Neural progenitor cell (in vitro differentiated cells): ENCODE measurements around the gene SLC9A3. TPM values are rescaled to one million over a fixed set of nuclear protein-coding genes. Genes with fewer than 3 reads are reported as not detected.

Experiments
- DNase-seq: peaks from one replicate; pipeline ENCODE4 v3.0.0-alpha.2; 2016; ENCODE audit warnings: low spot score
- H2AFZ ChIP-seq: fragments of 200-600 bp; sonication (generic); replicated peaks from 2 replicates; pipeline ENCODE4 v1.6.1; 2016; ENCODE audit warnings: antibody characterized with exemption
- H3F3A ChIP-seq: fragments of 200-600 bp; sonication (generic); 2 replicates; pipeline ENCODE4 v1.6.1; 2016; ENCODE audit warnings: antibody characterized with exemption, low read depth
- H3K27ac ChIP-seq: fragments of 200-600 bp; sonication (generic); 2 replicates; pipeline ENCODE4 v1.5.1; 2016; ENCODE audit warnings: mild to moderate bottlenecking
- H3K27me3 ChIP-seq: fragments of 200-600 bp; sonication (generic); 2 replicates; pipeline ENCODE4 v1.6.1; 2016; ENCODE audit warnings: mild to moderate bottlenecking, moderate library complexity
- H3K36me3 ChIP-seq: fragments of 200-600 bp; sonication (generic); 2 replicates; pipeline ENCODE4 v1.5.1; 2016
- H3K4me1 ChIP-seq: fragments of 200-600 bp; sonication (generic); 2 replicates; pipeline ENCODE4 v1.6.1; 2016; ENCODE audit warnings: mixed run types
- H3K4me2 ChIP-seq: fragments of 200-600 bp; sonication (generic); 2 replicates; pipeline ENCODE4 v1.6.1; 2016
- H3K4me3 ChIP-seq: fragments of 200-600 bp; sonication (generic); 2 replicates; pipeline ENCODE4 v1.5.1; 2016
- H3K79me2 ChIP-seq: fragments of 200-600 bp; sonication (generic); 2 replicates; pipeline ENCODE4 v1.6.1; 2016; ENCODE audit warnings: low read depth
- H3K9ac ChIP-seq: fragments of 200-600 bp; sonication (generic); 2 replicates; pipeline ENCODE4 v1.6.1; 2016
- H3K9me3 ChIP-seq: fragments of 200-600 bp; sonication (generic); 2 replicates; pipeline ENCODE4 v1.5.1; 2016; ENCODE audit warnings: low read depth
- H4K20me1 ChIP-seq: fragments of 200-600 bp; sonication (generic); 2 replicates; pipeline ENCODE4 v1.6.1; 2016; ENCODE audit warnings: low read depth
- H3K27ac Mint-ChIP-seq: 3 replicates; pipeline ENCODE4 v1.8.0; 2021; ENCODE audit warnings: mixed read lengths
- H3K27me3 Mint-ChIP-seq: 2 replicates; pipeline ENCODE4 v1.8.0; 2022; ENCODE audit warnings: low read depth, mild to moderate bottlenecking, inconsistent platforms, moderate library complexity, mixed read lengths; ENCODE audit not compliant: insufficient read depth
- H3K36me3 Mint-ChIP-seq: 3 replicates; pipeline ENCODE4 v1.8.0; 2021; ENCODE audit warnings: mixed read lengths
- H3K4me1 Mint-ChIP-seq: 3 replicates; pipeline ENCODE4 v1.8.0; 2021; ENCODE audit warnings: mixed read lengths
- H3K4me3 Mint-ChIP-seq: 3 replicates; pipeline ENCODE4 v1.8.0; 2021; ENCODE audit warnings: mild to moderate bottlenecking, moderate library complexity, mixed read lengths
- H3K9me3 Mint-ChIP-seq: 3 replicates; pipeline ENCODE4 v1.8.0; 2020; ENCODE audit warnings: mixed read lengths
- CTCF ChIP-seq: fragments of 200-600 bp; sonication (generic); IDR thresholded peaks from 2 replicates; pipeline ENCODE4 v1.5.1; 2017; ENCODE audit warnings: antibody characterized with exemption, mild to moderate bottlenecking
- EZH2 ChIP-seq: fragments of 200-600 bp; sonication (generic); IDR thresholded peaks from 2 replicates; pipeline ENCODE4 v1.6.1; 2017; ENCODE audit warnings: antibody characterized with exemption, mild to moderate bottlenecking, moderate library complexity
- EZH2phosphoT487 ChIP-seq: fragments of 200-600 bp; sonication (generic); IDR thresholded peaks from 2 replicates; pipeline ENCODE4 v1.6.1; 2017; ENCODE audit warnings: antibody characterized with exemption
- total RNA-seq: library from RNA; depleted of rRNA; stranded (reverse); fragments of >200 nt; gene quantifications from 2 replicates; pipeline ENCODE4 v1.2.3, GENCODE V29; 2015; ENCODE audit warnings: low replicate concordance

SLC9A3 gene
- total RNA-seq, 1 donor from 2014 or later: 1.4 TPM

DNA sequence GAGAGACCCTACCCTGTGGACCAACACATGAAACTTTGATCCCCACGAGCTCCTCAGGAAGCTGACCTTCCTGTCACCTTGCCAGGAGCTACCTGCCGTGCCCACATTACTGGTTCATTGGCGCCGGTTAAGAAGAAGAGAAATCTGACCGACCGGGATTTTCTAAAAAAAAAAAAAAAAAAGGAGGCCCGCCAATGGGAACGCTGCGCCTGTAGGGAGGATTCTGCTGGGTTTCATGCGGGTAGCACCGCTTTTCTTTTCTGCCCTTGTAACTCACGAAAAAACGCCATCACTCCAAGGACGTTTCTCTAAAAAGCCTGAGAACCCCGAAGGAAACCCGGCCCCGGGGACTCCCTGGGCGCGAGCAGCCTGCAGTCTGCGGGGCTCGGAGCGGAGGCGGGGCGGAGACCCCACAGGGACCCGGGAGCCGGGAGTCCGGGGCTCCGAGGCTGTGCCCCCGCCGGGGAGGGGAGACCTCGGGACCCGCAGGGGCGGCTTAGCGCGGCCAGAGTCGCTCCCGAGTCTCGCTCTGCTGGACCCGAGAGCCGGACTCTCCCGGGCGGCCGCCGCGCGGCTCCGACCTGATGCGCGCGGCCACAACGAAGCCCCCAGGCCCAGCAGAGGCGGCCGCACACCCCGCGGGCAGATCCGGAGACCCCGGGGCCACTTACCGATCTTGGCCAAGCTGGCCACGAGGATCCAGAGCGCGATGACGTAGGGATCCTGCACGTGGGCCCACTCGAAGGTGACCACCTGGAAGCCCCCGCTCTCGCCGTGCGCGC is 617 bp downstream of the SLC9A3 start:
- H3K4me1 ChIP-seq: peaks cover 29% of the 10 kb centered on the region
- no peaks in the 10 kb centered on the region for H3K36me3 Mint-ChIP-seq
- H3K27me3 ChIP-seq: peaks cover 96% of the 10 kb centered on the region
- peak; percentile 69 for DNase-seq
- H3K27me3 Mint-ChIP-seq: peaks cover 63% of the 10 kb centered on the region
- H3K9me3 Mint-ChIP-seq: no peaks in the 10 kb centered on the region
- no peak overlapping the region for H3K9ac ChIP-seq
- peak overlapping the region; percentile 79 for H3K4me3 Mint-ChIP-seq
- H3K4me3 ChIP-seq: peak overlapping the region; percentile 55
- H3K4me1 Mint-ChIP-seq: peaks cover 18% of the 10 kb centered on the region
- TF ChIP-seq EZH2 (peak; percentile 96), CTCF (no peak), EZH2phosphoT487 (peak; percentile 95)
- H3F3A ChIP-seq: peaks cover 7% of the 10 kb centered on the region
- peak overlapping the region; percentile 90 for H2AFZ ChIP-seq
- no peak overlapping the region for H3K27ac ChIP-seq
- no peaks in the 10 kb centered on the region for H3K9me3 ChIP-seq
- H4K20me1 ChIP-seq: peaks cover 57% of the 10 kb centered on the region
- no peaks in the 10 kb centered on the region for H3K79me2 ChIP-seq
- H3K27ac Mint-ChIP-seq: no peak overlapping the region
- no peaks in the 10 kb centered on the region for H3K36me3 ChIP-seq
- peak overlapping the region; percentile 95 for H3K4me2 ChIP-seq

DNA sequence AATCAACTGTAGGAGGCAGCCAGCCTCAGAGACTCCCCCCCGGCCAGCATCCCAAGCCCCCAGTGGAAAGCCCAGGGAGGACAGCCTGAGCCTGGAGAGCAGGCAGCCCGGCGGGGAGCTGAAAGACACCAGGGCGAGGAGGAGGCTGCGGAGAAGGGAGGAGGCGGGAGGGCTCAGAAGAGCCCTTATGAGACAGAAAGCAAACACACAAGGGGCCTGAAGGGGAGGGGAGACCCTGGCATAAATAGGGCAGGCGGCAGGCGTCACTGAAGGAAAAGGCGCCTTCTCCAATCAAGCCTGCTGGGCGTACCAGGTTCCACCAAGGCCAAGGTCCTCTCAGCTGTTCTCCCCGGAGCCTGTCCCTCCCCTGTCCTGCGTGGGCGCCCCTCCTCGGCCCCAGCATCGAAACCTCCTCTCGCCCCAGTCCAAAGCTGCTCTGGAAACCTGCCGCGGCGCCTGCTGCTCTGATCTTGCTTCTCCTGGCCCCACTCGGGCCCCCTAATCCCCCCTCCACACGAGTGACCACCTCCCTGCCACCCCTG is 1.3 kb downstream of the SLC9A3 start:
- Histone ChIP-seq H3F3A (peaks cover 7% of the 10 kb centered on the region), H3K9me3 (no peaks in the 10 kb centered on the region), H3K36me3 (no peaks in the 10 kb centered on the region), H3K27me3 (peaks cover 96% of the 10 kb centered on the region), H4K20me1 (peaks cover 54% of the 10 kb centered on the region), H3K4me2 (peak overlapping the region; percentile 95), H3K4me1 (peaks cover 29% of the 10 kb centered on the region), H3K79me2 (no peaks in the 10 kb centered on the region), H3K27ac (no peak overlapping the region), H2AFZ (no peak overlapping the region), H3K9ac (no peak overlapping the region), H3K4me3 (peak overlapping the region; percentile 55)
- no peak for TF ChIP-seq EZH2phosphoT487
- peak; percentile 18 for TF ChIP-seq CTCF
- Mint-ChIP-seq H3K36me3 (no peaks in the 10 kb centered on the region), H3K27ac (no peak overlapping the region), H3K4me3 (peak overlapping the region; percentile 79), H3K27me3 (peaks cover 63% of the 10 kb centered on the region), H3K9me3 (no peaks in the 10 kb centered on the region), H3K4me1 (peaks cover 18% of the 10 kb centered on the region)
- peak; percentile 58 for DNase-seq

GRCh38 chr5:522116-522515 is 2.1 kb downstream of the SLC9A3 start:
- no peak for DNase-seq
- H3K79me2 ChIP-seq: no peaks in the 10 kb centered on the region
- Mint-ChIP-seq H3K4me3 (peak overlapping the region; percentile 35), H3K9me3 (no peaks in the 10 kb centered on the region), H3K36me3 (no peaks in the 10 kb centered on the region), H3K4me1 (peaks cover 18% of the 10 kb centered on the region), H3K27me3 (peaks cover 59% of the 10 kb centered on the region), H3K27ac (no peak overlapping the region)
- H4K20me1 ChIP-seq: peaks cover 46% of the 10 kb centered on the region
- no peak overlapping the region for H3K27ac ChIP-seq
- H3K36me3 ChIP-seq: no peaks in the 10 kb centered on the region
- no peaks in the 10 kb centered on the region for H3K9me3 ChIP-seq
- H3F3A ChIP-seq: peaks cover 7% of the 10 kb centered on the region
- TF ChIP-seq EZH2: no peak
- no peak for TF ChIP-seq EZH2phosphoT487
- TF ChIP-seq CTCF: no peak
- H3K4me1 ChIP-seq: peaks cover 29% of the 10 kb centered on the region
- H3K27me3 ChIP-seq: peaks cover 92% of the 10 kb centered on the region
- H2AFZ ChIP-seq: no peak overlapping the region
- peak overlapping the region; percentile 38 for H3K4me2 ChIP-seq
- H3K4me3 ChIP-seq: no peak overlapping the region
- H3K9ac ChIP-seq: no peak overlapping the region
